Esophagus (tissue), 2 donors: ENCODE data around the gene HMBS. TPM values are rescaled to one million over a fixed set of nuclear protein-coding genes. Genes with fewer than 3 reads are reported as not detected.
A peak's percentile ranks its signal among the peaks of the same experiment; 100 is the strongest.
"Not testable (repeated sequence)": the region's sequence is repeated elsewhere in the genome, so short reads cannot be mapped to it uniquely, and the experiment has no call there.

ENCODE experiments used
- H3K27ac ChIP-seq, 2 donors: one replicate each; pipeline ENCODE4 v1.5.1; 2013; ENCODE audit warnings: low read depth in 2 of 2, mild to moderate bottlenecking in 2 of 2, inconsistent platforms in 1 of 2, low read length in 1 of 2, moderate library complexity in 1 of 2
- H3K27me3 ChIP-seq, 2 donors: one replicate each; pipeline ENCODE4 v1.6.1; 2013; ENCODE audit warnings: low read length in 2 of 2, control low read depth in 1 of 2, mild to moderate bottlenecking in 1 of 2; ENCODE audit not compliant: insufficient read depth in 2 of 2, control insufficient read depth in 1 of 2
- H3K36me3 ChIP-seq, 2 donors: one replicate each; pipeline ENCODE4 v1.6.1; 2013; ENCODE audit warnings: low read length in 1 of 2; ENCODE audit not compliant: control insufficient read depth in 2 of 2, insufficient read depth in 2 of 2
- H3K4me1 ChIP-seq, 2 donors: one replicate each; pipeline ENCODE4 v1.6.1; 2013; ENCODE audit warnings: low read length in 1 of 2; ENCODE audit not compliant: control insufficient read depth in 2 of 2, insufficient read depth in 2 of 2
- H3K4me3 ChIP-seq, 2 donors: one replicate each; pipeline ENCODE4 v1.5.1; 2013; ENCODE audit warnings: low read length in 2 of 2, mild to moderate bottlenecking in 2 of 2, low read depth in 1 of 2, moderate library complexity in 1 of 2
- H3K9me3 ChIP-seq, 2 donors: one replicate each; pipeline ENCODE4 v1.6.1; 2013; ENCODE audit warnings: mild to moderate bottlenecking in 2 of 2, low read depth in 1 of 2, low read length in 1 of 2, moderate library complexity in 1 of 2; ENCODE audit not compliant: control insufficient read depth in 2 of 2, insufficient read depth in 1 of 2
- WGBS, 2 donors: extraction: QIAGEN DNeasy Blood & Tissue Kit; methylation state at CpG; one replicate each; pipeline ENCODE4 v1.1.7; 2013; 5-methylcytosine and 5-hydroxymethylcytosine counted together
- polyA plus RNA-seq, 2 donors: library from polyadenylated mRNA; stranded (reverse); fragments of 200-250 nt; gene quantifications; one replicate each; pipeline ENCODE4 v1.2.3, GENCODE V29; 2013
- donor health status: healthy with polysubstance abuse.
- donor health status: Bipolar disorder and iron deficiency.

The HMBS gene
- polyA plus RNA-seq, 2 donors = 18.0 to 24.2 TPM

- Histone ChIP-seq H3K36me3 (peaks cover 47 to 76% of the 10 kb centered on the region in 2 donors), H3K4me1 (no peaks in the 10 kb centered on the region), H3K4me3 (no peak overlapping the region), H3K9me3 (no peaks in the 10 kb centered on the region), H3K27me3 (no peaks in the 10 kb centered on the region), H3K27ac (no peak overlapping the region)
- WGBS, 2 donors = 90 to 94% methylated on average over 7 of the region's 7 CpGs
These were observed 35.6 kb upstream of the HMBS start for GRCh38 chr11:119049081-119049480.

GRCh38 chr11:119051440-119052162 is 33.1 kb upstream of the HMBS start:
- H3K36me3 ChIP-seq = peaks cover 48 to 73% of the 10 kb centered on the region in 2 donors

GRCh38 chr11:119052163-119052814 is 32.4 kb upstream of the HMBS start:
- H3K4me1 ChIP-seq = peaks cover 0 to 10% of the 10 kb centered on the region in 2 donors
- H3K4me3 ChIP-seq = no peak overlapping the region
- 86 to 87% methylated on average over 23 of the region's 23 CpGs for WGBS, 2 donors
- peaks cover 45 to 69% of the 10 kb centered on the region in 2 donors for H3K36me3 ChIP-seq
- H3K9me3 ChIP-seq = no peaks in the 10 kb centered on the region
- H3K27ac ChIP-seq = no peak overlapping the region
- H3K27me3 ChIP-seq = no peaks in the 10 kb centered on the region

More at GRCh38 chr11:119051440-119052162, 33.1 kb upstream of the HMBS start:
- Histone ChIP-seq H3K4me1 (peaks cover 0 to 10% of the 10 kb centered on the region in 2 donors), H3K27me3 (no peaks in the 10 kb centered on the region), H3K4me3 (no peak overlapping the region), H3K27ac (no peak overlapping the region), H3K9me3 (no peaks in the 10 kb centered on the region)
- WGBS, 2 donors = 78 to 80% methylated on average over 17 of the region's 17 CpGs

- H3K27ac ChIP-seq = no peak overlapping the region
- H3K9me3 ChIP-seq = no peaks in the 10 kb centered on the region
- peaks cover 24 to 48% of the 10 kb centered on the region in 2 donors for H3K36me3 ChIP-seq
- 88 to 96% methylated on average over 10 of the region's 10 CpGs for WGBS, 2 donors
- peaks cover 0 to 10% of the 10 kb centered on the region in 2 donors for H3K4me1 ChIP-seq
- peak overlapping the region in 1 of 2 donors; percentile 7 for H3K4me3 ChIP-seq
- H3K27me3 ChIP-seq = no peaks in the 10 kb centered on the region
These were observed 30.3 kb upstream of the HMBS start for GRCh38 chr11:119054418-119054817.

- peak overlapping the region; percentile 85 to 92 for H3K4me3 ChIP-seq
- WGBS, 2 donors = 41% methylated on average over 6 of the region's 6 CpGs
- H3K4me1 ChIP-seq = peaks cover 0 to 10% of the 10 kb centered on the region in 2 donors
- H3K27me3 ChIP-seq = no peaks in the 10 kb centered on the region
- peaks cover 19 to 41% of the 10 kb centered on the region in 2 donors for H3K36me3 ChIP-seq
- no peaks in the 10 kb centered on the region for H3K9me3 ChIP-seq
- H3K27ac ChIP-seq = peak overlapping the region; percentile 92 to 94
These were observed 28.8 kb upstream of the HMBS start for GRCh38 chr11:119055901-119056300.

- peaks cover 0 to 10% of the 10 kb centered on the region in 2 donors for H3K4me1 ChIP-seq
- H3K27me3 ChIP-seq = no peaks in the 10 kb centered on the region
- peak overlapping the region; percentile 85 to 92 for H3K4me3 ChIP-seq
- H3K9me3 ChIP-seq = no peaks in the 10 kb centered on the region
- WGBS, 2 donors = 1% methylated on average over 30 to 48 of the region's 48 CpGs
- H3K27ac ChIP-seq = peak overlapping the region; percentile 92 to 94
- peaks cover 19 to 36% of the 10 kb centered on the region in 2 donors for H3K36me3 ChIP-seq
These were observed 28.2 kb upstream of the HMBS start for GRCh38 chr11:119056421-119056999.

GRCh38 chr11:119057000-119057769 is 27.5 kb upstream of the HMBS start, which contains the start of gene HYOU1:
Gene HYOU1 (minus strand): TSS chr11:119057205. CDS start chr11:119056160, 1,045 bp downstream.
- Histone ChIP-seq H3K27me3 (no peaks in the 10 kb centered on the region), H3K4me1 (peaks cover 0 to 10% of the 10 kb centered on the region in 2 donors), H3K27ac (peak within 1 kb of the TSS; percentile 92 to 94), H3K4me3 (peak within 1 kb of the TSS; percentile 85 to 92), H3K36me3 (peaks cover 13 to 29% of the 10 kb centered on the region in 2 donors), H3K9me3 (no peaks in the 10 kb centered on the region)
- 0 to 1% methylated on average over 64 to 79 of the region's 79 CpGs for WGBS, 2 donors

- H3K9me3 ChIP-seq, H3K4me3 ChIP-seq, H3K27me3 ChIP-seq, H3K4me1 ChIP-seq, H3K27ac ChIP-seq: not testable (repeated sequence)
- 90 to 95% methylated on average over 11 to 31 of the region's 35 CpGs for WGBS, 2 donors
- peaks cover 7 to 12% of the 10 kb centered on the region in 2 donors for H3K36me3 ChIP-seq
These were observed 25.6 kb upstream of the HMBS start for GRCh38 chr11:119059128-119059527.

GRCh38 chr11:119061256-119061655 is 23.4 kb upstream of the HMBS start:
- Histone ChIP-seq H3K27ac (no peak overlapping the region), H3K27me3 (no peaks in the 10 kb centered on the region), H3K9me3 (no peaks in the 10 kb centered on the region), H3K36me3 (no peaks in the 10 kb centered on the region), H3K4me1 (no peaks in the 10 kb centered on the region), H3K4me3 (no peak overlapping the region)
- WGBS, 2 donors = 85 to 93% methylated on average over 3 of the region's 3 CpGs
